Kidney capillary endothelial cell (primary cell): ENCODE results near the gene RAB7B.
"Not testable (repeated sequence)": the region's sequence is repeated elsewhere in the genome, so short reads cannot be mapped to it uniquely, and the experiment has no call there.

Experiments used
- DNase-seq: peaks from one replicate; pipeline ENCODE4 v3.0.0-alpha.2; 2018; ENCODE audit warnings: low spot score

RAB7B gene

GRCh38 chr1:206002871-206003801 is at the start of gene RAB7B:
Gene RAB7B (minus strand): TSS chr1:206003395. CDS start chr1:205994135, 9,260 bp downstream.
- DNase-seq: no peak

- not testable (repeated sequence) for DNase-seq
These were observed 49.2 kb upstream of the RAB7B start for GRCh38 chr1:206052231-206052865.

GRCh38 chr1:206050655-206051235 is 47.5 kb upstream of the RAB7B start:
- no peak for DNase-seq

- DNase-seq: no peak
These were observed 46.9 kb upstream of the RAB7B start for GRCh38 chr1:206049919-206050600.

GRCh38 chr1:206049293-206049692 is 46.1 kb upstream of the RAB7B start:
- DNase-seq: no peak

GRCh38 chr1:206048582-206048981 is 45.4 kb upstream of the RAB7B start:
- DNase-seq: no peak

GRCh38 chr1:206047271-206047670 is 44.1 kb upstream of the RAB7B start:
- DNase-seq: no peak

GRCh38 chr1:206041640-206042039 is 38.4 kb upstream of the RAB7B start:
- DNase-seq: no peak

GRCh38 chr1:206040328-206040727 is 37.1 kb upstream of the RAB7B start:
- no peak for DNase-seq

GRCh38 chr1:206039046-206039973 is 36.1 kb upstream of the RAB7B start:
- no peak for DNase-seq

- no peak for DNase-seq
These were observed 34.4 kb upstream of the RAB7B start for GRCh38 chr1:206037581-206037980.

- DNase-seq: no peak
These were observed 33.7 kb upstream of the RAB7B start for GRCh38 chr1:206036663-206037455.

GRCh38 chr1:206035027-206035426 is 31.8 kb upstream of the RAB7B start:
- no peak for DNase-seq

GRCh38 chr1:206032380-206033140 is 29.4 kb upstream of the RAB7B start:
- no peak for DNase-seq

- DNase-seq: peak; percentile 38
These were observed 27.5 kb upstream of the RAB7B start for GRCh38 chr1:206030714-206031113.

GRCh38 chr1:206030191-206030590 is 27.0 kb upstream of the RAB7B start:
- DNase-seq: no peak

- DNase-seq: no peak
These were observed 26.3 kb upstream of the RAB7B start for GRCh38 chr1:206029484-206029883.

GRCh38 chr1:206025283-206025820 is 22.2 kb upstream of the RAB7B start:
- no peak for DNase-seq

GRCh38 chr1:206023695-206024094 is 20.5 kb upstream of the RAB7B start, which contains the start of gene CTSE:
Gene CTSE (minus strand): TSS chr1:206023895. CDS start chr1:206023791, 104 bp downstream.
- no peak for DNase-seq
